ENCODE measurements around the gene SCYGR4.
"Not testable (repeated sequence)": the region's sequence is repeated elsewhere in the genome, so short reads cannot be mapped to it uniquely, and the experiment has no call there.

Gene SCYGR4

GRCh38 chr2:227617316-227618230 is at the start of gene SCYGR4:
Gene SCYGR4 (plus strand): TSS chr2:227617498. CDS start chr2:227617498, 0 bp downstream.
- DNase-seq (ENCODE audit: low read depth in 2 of 2) = no peak

GRCh38 chr2:227568852-227569169 is 48.5 kb upstream of the SCYGR4 start:
- DNase-seq (ENCODE audit: low read depth in 2 of 2) = no peak

GRCh38 chr2:227570615-227571014 is 46.7 kb upstream of the SCYGR4 start:
- no peak for DNase-seq (ENCODE audit: low read depth in 2 of 2)

GRCh38 chr2:227576110-227576509 is 41.2 kb upstream of the SCYGR4 start:
- no peak for DNase-seq (ENCODE audit: low read depth in 2 of 2)

- no peak for DNase-seq (ENCODE audit: low read depth in 2 of 2)
Measured at GRCh38 chr2:227576812-227577211, 40.5 kb upstream of the SCYGR4 start.

GRCh38 chr2:227577555-227577954 is 39.7 kb upstream of the SCYGR4 start:
- no peak for DNase-seq (ENCODE audit: low read depth in 2 of 2)

- DNase-seq (ENCODE audit: low read depth in 2 of 2) = no peak
Measured at GRCh38 chr2:227578642-227579041, 38.7 kb upstream of the SCYGR4 start.

GRCh38 chr2:227579791-227580190 is 37.5 kb upstream of the SCYGR4 start:
- DNase-seq (ENCODE audit: low read depth in 2 of 2) = no peak

- no peak for DNase-seq (ENCODE audit: low read depth in 2 of 2)
Measured at GRCh38 chr2:227582369-227582768, 34.9 kb upstream of the SCYGR4 start.

- DNase-seq (ENCODE audit: low read depth in 2 of 2) = no peak
Measured at GRCh38 chr2:227592694-227593387, 24.5 kb upstream of the SCYGR4 start.

- no peak for DNase-seq (ENCODE audit: low read depth in 2 of 2)
Measured at GRCh38 chr2:227595797-227596196, 21.5 kb upstream of the SCYGR4 start.

GRCh38 chr2:227597036-227597435 is 20.3 kb upstream of the SCYGR4 start:
- DNase-seq (ENCODE audit: low read depth in 2 of 2) = no peak

GRCh38 chr2:227597998-227598397 is 19.3 kb upstream of the SCYGR4 start:
- no peak for DNase-seq (ENCODE audit: low read depth in 2 of 2)

- not testable (repeated sequence) for DNase-seq (ENCODE audit: low read depth in 2 of 2)
Measured at GRCh38 chr2:227598835-227599503, 18.3 kb upstream of the SCYGR4 start, which contains the start of gene SCYGR2. Gene SCYGR2 (plus strand): TSS chr2:227598893. CDS start chr2:227598893, 0 bp downstream.

GRCh38 chr2:227602358-227602757 is 14.9 kb upstream of the SCYGR4 start:
- DNase-seq (ENCODE audit: low read depth in 2 of 2) = no peak

- DNase-seq (ENCODE audit: low read depth in 2 of 2) = no peak
Measured at GRCh38 chr2:227606476-227606875, 10.8 kb upstream of the SCYGR4 start.

GRCh38 chr2:227607941-227608340 is 9.4 kb upstream of the SCYGR4 start:
- DNase-seq (ENCODE audit: low read depth in 2 of 2) = no peak

GRCh38 chr2:227608561-227609338 is 8.5 kb upstream of the SCYGR4 start:
- no peak for DNase-seq (ENCODE audit: low read depth in 2 of 2)

- DNase-seq (ENCODE audit: low read depth in 2 of 2) = no peak
Measured at GRCh38 chr2:227610123-227610522, 7.2 kb upstream of the SCYGR4 start.

GRCh38 chr2:227612546-227613271 is 4.6 kb upstream of the SCYGR4 start:
- no peak for DNase-seq (ENCODE audit: low read depth in 2 of 2)

- no peak for DNase-seq (ENCODE audit: low read depth in 2 of 2)
Measured at GRCh38 chr2:227613272-227613660, 4.0 kb upstream of the SCYGR4 start.
